CD14-positive monocyte (primary cell): Measurements from ENCODE around the gene SLC25A43. TPM values are rescaled to one million over a fixed set of nuclear protein-coding genes. Genes with fewer than 3 reads are reported as not detected.
"Not testable (repeated sequence)": the region's sequence is repeated elsewhere in the genome, so short reads cannot be mapped to it uniquely, and the experiment has no call there.

ENCODE experiments used
- DNase-seq, 3 donors: peaks; one replicate each; pipeline ENCODE4 v3.0.0-alpha.2; 2011 to 2022
- H2AFZ ChIP-seq: 2 replicates; pipeline ENCODE4 v1.6.0; 2012; ENCODE audit warnings: mild to moderate bottlenecking, low read depth, low read length, inconsistent platforms; ENCODE audit not compliant: insufficient read depth, poor library complexity, severe bottlenecking
- H3K27ac ChIP-seq, 2 donors: 1 replicate in 1 of 2; 2 replicates in 1 of 2; pipeline ENCODE4 v1.5.1; 2012 to 2013; ENCODE audit warnings: low read length in 2 of 2, control low read depth in 1 of 2, inconsistent platforms in 1 of 2, low read depth in 1 of 2, mild to moderate bottlenecking in 1 of 2
- H3K27me3 ChIP-seq, 2 donors: one replicate each; pipeline versions ENCODE4 v1.6.0 to v1.6.1; 2011 to 2013; ENCODE audit warnings: low read length in 2 of 2; ENCODE audit not compliant: control insufficient read depth in 2 of 2, insufficient read depth in 2 of 2
- H3K36me3 ChIP-seq, 2 donors: replicated peaks in 1 of 2; 1 replicate in 1 of 2; 2 replicates in 1 of 2; pipeline versions ENCODE4 v1.5.1 to v1.6.1; 2012 to 2013; ENCODE audit warnings: low read length in 2 of 2, control low read depth in 1 of 2, inconsistent platforms in 1 of 2, mild to moderate bottlenecking in 1 of 2; ENCODE audit not compliant: insufficient read depth in 2 of 2, control insufficient read depth in 1 of 2
- H3K4me1 ChIP-seq, 2 donors: 1 replicate in 1 of 2; 2 replicates in 1 of 2; pipeline versions ENCODE4 v1.5.1 to v1.6.1; 2012 to 2013; ENCODE audit warnings: low read length in 2 of 2, control low read depth in 1 of 2, inconsistent platforms in 1 of 2, mild to moderate bottlenecking in 1 of 2, moderate library complexity in 1 of 2; ENCODE audit not compliant: insufficient read depth in 2 of 2, control insufficient read depth in 1 of 2
- H3K4me2 ChIP-seq: replicated peaks from 2 replicates; pipeline ENCODE3; 2012; ENCODE audit warnings: low read length, moderate library complexity, mild to moderate bottlenecking; ENCODE audit not compliant: poor library complexity, severe bottlenecking; ENCODE audit errors: extremely low read depth
- H3K4me3 ChIP-seq, 3 experiments: fragments of 200-600 bp in 1 of 3; sonication (generic) in 1 of 3; replicated peaks in 1 of 3; 1 replicate in 2 of 3; 2 replicates in 1 of 3; pipeline ENCODE4 v1.5.1; 2011 to 2013; ENCODE audit warnings: low read length in 3 of 3, mild to moderate bottlenecking in 3 of 3, control low read depth in 2 of 3, low read depth in 2 of 3, inconsistent platforms in 1 of 3, moderate library complexity in 1 of 3
- H3K79me2 ChIP-seq: 2 replicates; pipeline ENCODE4 v1.6.0; 2012; ENCODE audit warnings: mild to moderate bottlenecking, control low read depth, inconsistent platforms, low read length, moderate library complexity; ENCODE audit not compliant: insufficient read depth
- H3K9ac ChIP-seq: 2 replicates; pipeline ENCODE4 v1.6.0; 2017; ENCODE audit warnings: low read length, mild to moderate bottlenecking; ENCODE audit not compliant: insufficient read depth, poor library complexity, severe bottlenecking
- H3K9me3 ChIP-seq, 2 donors: replicated peaks in 1 of 2; 1 replicate in 1 of 2; 2 replicates in 1 of 2; pipeline versions ENCODE4 v1.5.1 to v1.6.1; 2012 to 2013; ENCODE audit warnings: low read length in 2 of 2, control low read depth in 1 of 2; ENCODE audit not compliant: control insufficient read depth in 1 of 2, insufficient read depth in 1 of 2
- H4K20me1 ChIP-seq: 2 replicates; pipeline ENCODE4 v1.6.0; 2012; ENCODE audit warnings: mild to moderate bottlenecking, low read length, control low read depth, moderate library complexity; ENCODE audit not compliant: insufficient read depth
- H3K27ac Mint-ChIP-seq, 7 donors: one replicate each; pipeline ENCODE4 v1.8.0; 2020; ENCODE audit warnings: mild to moderate bottlenecking in 7 of 7, mixed read lengths in 7 of 7, moderate library complexity in 6 of 7, inconsistent platforms in 2 of 7
- H3K27me3 Mint-ChIP-seq, 3 donors: one replicate each; pipeline ENCODE4 v1.8.0; 2021 to 2022; ENCODE audit warnings: low read depth in 3 of 3, mild to moderate bottlenecking in 3 of 3, mixed read lengths in 3 of 3, moderate library complexity in 3 of 3, inconsistent platforms in 1 of 3
- H3K36me3 Mint-ChIP-seq, 2 donors: one replicate each; pipeline ENCODE4 v1.8.0; 2020; ENCODE audit warnings: mixed read lengths in 2 of 2, inconsistent platforms in 1 of 2, mild to moderate bottlenecking in 1 of 2
- H3K4me1 Mint-ChIP-seq: one replicate; pipeline ENCODE4 v1.8.0; 2020; ENCODE audit warnings: mild to moderate bottlenecking, mixed read lengths
- H3K4me3 Mint-ChIP-seq, 2 donors: one replicate each; pipeline ENCODE4 v1.8.0; 2020; ENCODE audit warnings: mild to moderate bottlenecking in 2 of 2, mixed read lengths in 2 of 2, moderate library complexity in 1 of 2
- H3K9me3 Mint-ChIP-seq, 7 donors: one replicate each; pipeline ENCODE4 v1.8.0; 2020 to 2022; ENCODE audit warnings: mixed read lengths in 7 of 7, mild to moderate bottlenecking in 6 of 7, moderate library complexity in 6 of 7, inconsistent platforms in 2 of 7
- WGBS: methylation state at CpG from one replicate; pipeline ENCODE4 v1.1.5; 2013; ENCODE audit warnings: missing lambda C conversion rate; ENCODE audit not compliant: insufficient coverage; 5-methylcytosine and 5-hydroxymethylcytosine counted together
- intact Hi-C, 2 donors: fragments of 100-400 bp; cut with micrococcal nuclease; formaldehyde crosslinking; loops; one replicate each; pipeline versions ENCODE4 v1.15.0 to v1.15.1; 2023
- polyA plus RNA-seq, 3 donors: library from polyadenylated mRNA; depleted of rRNA in 1 of 3; unstranded in 2 of 3; stranded (reverse) in 1 of 3; fragments of 300-500 nt in 2 of 3; fragments of >200 nt in 1 of 3; fragmentation: Illumina TruSeq in 2 of 3; gene quantifications; 1 replicate in 2 of 3; 2 replicates in 1 of 3; pipeline ENCODE4 v1.2.3, GENCODE V29; 2012 to 2021
- TF ChIP-seq, protein P1 (sequence below): fragments of 200-600 bp; IDR thresholded peaks from one replicate; pipeline ENCODE4 v1.8.0; 2022; ENCODE audit warnings: antibody characterized with exemption, mild to moderate bottlenecking

SLC25A43 gene
- polyA plus RNA-seq, 3 donors, result 6.8 to 9.2 (median 8.6) TPM

DNA sequence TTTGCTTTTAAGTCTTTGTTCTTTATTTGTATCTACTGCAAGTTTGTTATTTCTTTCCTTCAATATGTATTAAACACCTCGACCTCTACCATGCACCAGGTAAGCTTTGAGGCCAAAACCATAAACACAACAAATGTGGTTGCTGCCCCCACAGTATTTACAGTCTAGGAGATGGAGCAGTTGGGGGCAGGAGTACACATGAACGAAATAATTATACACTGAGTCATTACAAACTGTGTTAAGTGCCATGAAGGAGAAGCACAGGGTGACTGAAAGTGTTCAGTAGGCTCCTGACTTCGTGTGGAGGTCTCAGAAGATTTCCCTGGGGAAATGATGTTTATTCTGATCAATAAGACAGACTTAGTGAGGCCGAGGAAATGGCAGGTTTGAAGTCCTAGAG is 30.3 kb downstream of the SLC25A43 start:
- peaks cover 5 to 13% of the 10 kb centered on the region in 2 donors for H3K36me3 Mint-ChIP-seq
- Histone ChIP-seq H3K9ac (no peak overlapping the region), H2AFZ (no peak overlapping the region), H3K4me1 (peaks cover 8 to 9% of the 10 kb centered on the region in 2 donors), H3K9me3 (no peaks in the 10 kb centered on the region), H3K36me3 (peaks cover 4 to 5% of the 10 kb centered on the region in 2 donors), H3K27ac (no peak overlapping the region), H3K4me3 (no peak overlapping the region), H3K79me2 (no peaks in the 10 kb centered on the region), H3K4me2 (no peak overlapping the region), H3K27me3 (no peaks in the 10 kb centered on the region), H4K20me1 (no peaks in the 10 kb centered on the region)
- TF ChIP-seq, protein P1, sequence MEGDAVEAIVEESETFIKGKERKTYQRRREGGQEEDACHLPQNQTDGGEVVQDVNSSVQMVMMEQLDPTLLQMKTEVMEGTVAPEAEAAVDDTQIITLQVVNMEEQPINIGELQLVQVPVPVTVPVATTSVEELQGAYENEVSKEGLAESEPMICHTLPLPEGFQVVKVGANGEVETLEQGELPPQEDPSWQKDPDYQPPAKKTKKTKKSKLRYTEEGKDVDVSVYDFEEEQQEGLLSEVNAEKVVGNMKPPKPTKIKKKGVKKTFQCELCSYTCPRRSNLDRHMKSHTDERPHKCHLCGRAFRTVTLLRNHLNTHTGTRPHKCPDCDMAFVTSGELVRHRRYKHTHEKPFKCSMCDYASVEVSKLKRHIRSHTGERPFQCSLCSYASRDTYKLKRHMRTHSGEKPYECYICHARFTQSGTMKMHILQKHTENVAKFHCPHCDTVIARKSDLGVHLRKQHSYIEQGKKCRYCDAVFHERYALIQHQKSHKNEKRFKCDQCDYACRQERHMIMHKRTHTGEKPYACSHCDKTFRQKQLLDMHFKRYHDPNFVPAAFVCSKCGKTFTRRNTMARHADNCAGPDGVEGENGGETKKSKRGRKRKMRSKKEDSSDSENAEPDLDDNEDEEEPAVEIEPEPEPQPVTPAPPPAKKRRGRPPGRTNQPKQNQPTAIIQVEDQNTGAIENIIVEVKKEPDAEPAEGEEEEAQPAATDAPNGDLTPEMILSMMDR, result no peak
- 100% methylated on average over 1 of the region's 4 CpGs for WGBS
- H3K27me3 Mint-ChIP-seq, result peaks cover 0 to 7% (median 0%) of the 10 kb centered on the region in 3 donors
- intact Hi-C loops, result no loop called here
- H3K27ac Mint-ChIP-seq, result no peak overlapping the region
- no peak for DNase-seq
- peaks cover 14% of the 10 kb centered on the region for H3K4me1 Mint-ChIP-seq
- H3K9me3 Mint-ChIP-seq, result peaks cover 0 to 3% (median 0%) of the 10 kb centered on the region in 7 donors
- H3K4me3 Mint-ChIP-seq, result no peak overlapping the region

DNA sequence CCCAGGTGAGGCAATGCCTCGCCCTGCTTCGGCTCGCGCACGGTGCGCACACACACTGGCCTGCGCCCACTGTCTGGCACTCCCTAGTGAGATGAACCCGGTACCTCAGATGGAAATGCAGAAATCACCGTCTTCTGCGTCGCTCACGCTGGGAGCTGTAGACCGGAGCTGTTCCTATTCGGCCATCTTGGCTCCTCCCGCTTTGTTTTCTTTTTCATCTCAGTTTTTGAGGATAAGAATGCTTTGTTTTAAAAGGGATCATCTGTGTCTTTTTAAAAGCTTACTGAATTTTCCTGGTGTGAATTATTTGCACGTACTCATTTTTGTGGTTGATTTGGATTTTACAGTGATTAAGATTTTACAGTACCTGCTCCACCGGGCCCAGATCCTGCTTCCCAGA is 42.2 kb downstream of the SLC25A43 start:
- H3K27ac Mint-ChIP-seq, H3K9ac ChIP-seq, H2AFZ ChIP-seq, H3K9me3 ChIP-seq, intact Hi-C loops, H3K4me2 ChIP-seq, H3K4me1 ChIP-seq, H3K36me3 ChIP-seq, H3K79me2 ChIP-seq, H3K27ac ChIP-seq, DNase-seq, H3K4me1 Mint-ChIP-seq, H3K4me3 ChIP-seq, H3K27me3 Mint-ChIP-seq, H4K20me1 ChIP-seq, H3K27me3 ChIP-seq, H3K4me3 Mint-ChIP-seq, H3K9me3 Mint-ChIP-seq, H3K36me3 Mint-ChIP-seq: not testable (repeated sequence)
- WGBS, result no CpG with 5 or more reads among the region's 17 CpGs
